Ovary (tissue), 9 donors: Measurements from ENCODE around the gene KRTAP13-4. TPM values are rescaled to one million over a fixed set of nuclear protein-coding genes. Genes with fewer than 3 reads are reported as not detected.

Source experiments
- DNase-seq, 5 donors: peaks; one replicate each; pipeline ENCODE4 v3.0.0-alpha.2; 2019 to 2020
- H3K27ac ChIP-seq, 2 donors: fragments of 200-600 bp; one replicate each; pipeline versions ENCODE4 v1.5.1 to v1.8.0; 2019 to 2022
- H3K27me3 ChIP-seq: fragments of 200-600 bp; one replicate; pipeline ENCODE4 v1.8.0; 2022
- H3K36me3 ChIP-seq: fragments of 200-600 bp; sonication (generic); one replicate; pipeline ENCODE4 v1.5.1; 2019
- H3K4me1 ChIP-seq: one replicate; pipeline ENCODE4 v1.8.1; 2013; ENCODE audit warnings: mild to moderate bottlenecking, moderate library complexity; ENCODE audit not compliant: insufficient read depth
- H3K4me3 ChIP-seq: fragments of 200-600 bp; sonication (generic); one replicate; pipeline ENCODE4 v1.5.1; 2017
- H3K9me3 ChIP-seq, 2 donors: fragments of 200-600 bp in 1 of 2; sonication (generic) in 1 of 2; one replicate each; pipeline versions ENCODE4 v1.5.1 to v1.8.1; 2013 to 2019; ENCODE audit warnings: mild to moderate bottlenecking in 1 of 2, moderate library complexity in 1 of 2
- EP300 ChIP-seq: sonication (generic); formaldehyde crosslinking; IDR thresholded peaks from one replicate; pipeline ENCODE4 v1.6.1; 2017; ENCODE audit warnings: antibody characterized with exemption
- POLR2A ChIP-seq: fragments of 450-650 bp; IDR thresholded peaks from one replicate; pipeline ENCODE4 v1.6.1; 2017; ENCODE audit warnings: antibody characterized with exemption, mild to moderate bottlenecking, moderate library complexity
- WGBS, 3 donors: extraction: QIAGEN DNeasy Blood & Tissue Kit in 1 of 3; methylation state at CpG; one replicate each; pipeline versions ENCODE4 v1.1.5 to v1.1.7; 2013 to 2017; 5-methylcytosine and 5-hydroxymethylcytosine counted together
- intact Hi-C, 4 donors: fragments of 100-400 bp; cut with DNase I; formaldehyde crosslinking; loops; one replicate each; pipeline versions ENCODE4 v1.11.0 to v1.15.1; 2022 to 2023
- polyA plus RNA-seq, 2 donors: library from polyadenylated mRNA; stranded (reverse); fragments of 200-250 nt in 1 of 2; fragments of 350-450 nt in 1 of 2; fragmentation: Illumina TruSeq in 1 of 2; extraction: RNeasy Lipid Tissue Mini Kit (QIAGEN cat#74804) in 1 of 2; gene quantifications; one replicate each; pipeline ENCODE4 v1.2.3, GENCODE V29; 2013 to 2014
- total RNA-seq, 7 donors: library from RNA; depleted of rRNA in 2 of 7; stranded (reverse); fragments of >200 nt in 2 of 7; fragmentation: NEBNext Ultra II Directional in 3 of 7; extraction: Animal tissue kit (Norgen Biotek cat#: 25700) in 3 of 7; gene quantifications; one replicate each; pipeline versions ENCODE4 v1.1.0 to v1.2.4, GENCODE V29; 2016 to 2023
- TF ChIP-seq, protein P1 (sequence below), 3 donors: fragments of 450-650 bp in 2 of 3; fragments of 200-600 bp in 1 of 3; IDR thresholded peaks; one replicate each; pipeline versions ENCODE4 v1.5.1 to v1.8.0; 2016 to 2022; ENCODE audit warnings: antibody characterized with exemption in 3 of 3, mild to moderate bottlenecking in 1 of 3
- donor health status: DM: no; HTN: no; CAD: no; lungs with moderate emphysema.
- donor health status: DM: no; HTN: no; CAD: no.
- donor health status: Bipolar disorder and iron deficiency.
- donor health status: DM: yes; HTN: yes; CAD: no.
- donor health status: DM: no; HTN: no; CAD: no.
- donor health status: DM: yes; HTN: yes; CAD: no.

KRTAP13-4 gene
- total and polyA plus RNA-seq, 9 donors: not detected

DNA sequence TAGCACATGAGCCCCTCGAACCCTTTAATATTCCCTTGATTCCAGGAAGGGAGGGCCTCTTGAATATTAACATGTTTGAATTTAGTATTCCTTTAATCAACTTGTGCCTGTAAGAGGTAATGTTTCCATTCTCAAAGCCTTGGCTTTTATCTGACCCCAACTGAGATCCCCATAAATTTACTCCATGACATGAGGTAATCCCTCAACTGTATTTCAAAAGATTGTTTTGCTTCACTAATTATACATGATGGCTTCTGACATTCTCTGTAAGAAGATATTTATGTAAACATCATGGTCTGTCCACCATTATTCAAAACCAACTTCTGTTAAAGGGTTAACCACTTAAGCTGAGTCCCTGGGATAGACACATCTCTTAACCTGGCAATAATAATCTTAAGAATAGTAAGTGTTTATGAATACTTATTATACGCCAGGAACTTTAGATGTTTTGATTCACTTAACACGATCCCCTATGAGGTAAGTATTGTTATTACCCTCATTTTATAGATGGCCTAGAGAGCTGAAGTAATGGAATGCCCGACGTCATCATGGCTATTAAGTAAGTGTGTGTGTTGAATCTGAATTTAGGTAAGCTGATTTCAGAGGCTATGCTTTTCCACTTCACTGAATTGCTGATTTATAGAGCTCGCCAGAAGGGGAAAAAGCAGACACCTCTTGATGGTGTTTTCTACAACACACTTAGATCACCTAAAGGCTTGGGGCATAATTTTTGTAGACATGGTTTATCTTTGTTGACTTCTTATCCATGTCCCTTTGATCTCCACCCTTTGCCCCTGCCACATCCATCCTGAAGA lies 39.1 kb downstream of the KRTAP13-4 start:
- no peak for DNase-seq
- Histone ChIP-seq H3K36me3 (no peaks in the 10 kb centered on the region), H3K4me1 (no peaks in the 10 kb centered on the region), H3K27me3 (no peaks in the 10 kb centered on the region), H3K9me3 (no peaks in the 10 kb centered on the region), H3K27ac (no peak overlapping the region), H3K4me3 (no peak overlapping the region)
- TF ChIP-seq POLR2A: no peak
- TF ChIP-seq EP300: no peak
- TF ChIP-seq, protein P1, sequence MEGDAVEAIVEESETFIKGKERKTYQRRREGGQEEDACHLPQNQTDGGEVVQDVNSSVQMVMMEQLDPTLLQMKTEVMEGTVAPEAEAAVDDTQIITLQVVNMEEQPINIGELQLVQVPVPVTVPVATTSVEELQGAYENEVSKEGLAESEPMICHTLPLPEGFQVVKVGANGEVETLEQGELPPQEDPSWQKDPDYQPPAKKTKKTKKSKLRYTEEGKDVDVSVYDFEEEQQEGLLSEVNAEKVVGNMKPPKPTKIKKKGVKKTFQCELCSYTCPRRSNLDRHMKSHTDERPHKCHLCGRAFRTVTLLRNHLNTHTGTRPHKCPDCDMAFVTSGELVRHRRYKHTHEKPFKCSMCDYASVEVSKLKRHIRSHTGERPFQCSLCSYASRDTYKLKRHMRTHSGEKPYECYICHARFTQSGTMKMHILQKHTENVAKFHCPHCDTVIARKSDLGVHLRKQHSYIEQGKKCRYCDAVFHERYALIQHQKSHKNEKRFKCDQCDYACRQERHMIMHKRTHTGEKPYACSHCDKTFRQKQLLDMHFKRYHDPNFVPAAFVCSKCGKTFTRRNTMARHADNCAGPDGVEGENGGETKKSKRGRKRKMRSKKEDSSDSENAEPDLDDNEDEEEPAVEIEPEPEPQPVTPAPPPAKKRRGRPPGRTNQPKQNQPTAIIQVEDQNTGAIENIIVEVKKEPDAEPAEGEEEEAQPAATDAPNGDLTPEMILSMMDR (IDR thresholded peaks at IDR 0.05): no peak
- intact Hi-C loops: no loop called here
- 18 to 32% (median 21%) methylated on average over 6 of the region's 6 CpGs for WGBS, 3 donors

DNA sequence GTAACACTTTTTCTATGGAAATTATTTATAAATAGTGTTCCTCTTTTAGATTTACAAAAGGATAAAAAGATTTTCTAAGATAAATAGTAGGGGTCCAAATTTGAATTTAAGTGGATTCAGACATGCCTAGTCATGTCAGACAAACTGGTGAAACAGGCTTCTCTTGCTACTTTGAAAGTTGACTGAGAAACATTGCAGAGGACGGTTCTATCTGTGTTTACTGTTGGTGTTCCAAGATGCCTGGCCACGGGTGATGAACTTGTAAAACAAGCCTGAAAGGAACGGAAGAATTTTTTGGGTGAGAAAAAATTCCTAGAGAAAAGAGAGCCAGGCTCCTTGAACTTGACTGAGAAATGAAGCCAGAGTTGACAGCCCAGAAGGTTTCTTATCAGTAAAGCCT lies 48.0 kb downstream of the KRTAP13-4 start:
- 16 to 48% (median 19%) methylated on average over 3 of the region's 3 CpGs for WGBS, 3 donors
- DNase-seq: no peak
- Histone ChIP-seq H3K4me3 (no peak overlapping the region), H3K4me1 (no peaks in the 10 kb centered on the region), H3K27me3 (no peaks in the 10 kb centered on the region), H3K9me3 (no peaks in the 10 kb centered on the region), H3K36me3 (no peaks in the 10 kb centered on the region), H3K27ac (no peak overlapping the region)
- intact Hi-C loops: no loop called here
- TF ChIP-seq EP300 (no peak), POLR2A (no peak)
- TF ChIP-seq, protein P1 (IDR thresholded peaks at IDR 0.05): no peak

GRCh38 chr21:30479259-30479658 lies 49.2 kb downstream of the KRTAP13-4 start:
- Histone ChIP-seq H3K27ac (no peak overlapping the region), H3K27me3 (no peaks in the 10 kb centered on the region), H3K4me1 (no peaks in the 10 kb centered on the region), H3K36me3 (no peaks in the 10 kb centered on the region), H3K9me3 (no peaks in the 10 kb centered on the region), H3K4me3 (no peak overlapping the region)
- intact Hi-C loops: no loop called here
- 69 to 74% (median 70%) methylated on average over 4 of the region's 4 CpGs for WGBS, 3 donors
- no peak for TF ChIP-seq POLR2A
- no peak for TF ChIP-seq EP300
- TF ChIP-seq, protein P1 (IDR thresholded peaks at IDR 0.05): no peak
- DNase-seq: no peak

DNA sequence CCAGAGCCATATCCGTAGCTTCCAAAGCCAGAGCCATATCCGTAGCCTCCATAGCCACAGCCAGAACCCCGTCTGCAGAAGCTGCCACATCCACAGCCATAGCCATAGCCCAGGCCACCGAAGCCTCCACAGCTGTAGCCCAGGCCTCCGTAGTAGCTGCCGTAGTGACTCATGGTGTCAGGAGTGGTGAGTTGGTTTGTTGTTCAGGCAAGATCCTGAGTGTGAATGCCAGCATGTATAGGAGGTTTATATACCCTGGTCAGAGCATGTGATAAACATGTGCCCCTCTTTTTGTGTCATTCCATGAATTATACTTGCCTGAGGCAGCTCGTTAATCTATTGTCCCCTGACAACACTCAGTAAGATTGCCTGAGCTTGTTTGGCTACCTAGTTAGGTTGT lies 50.1 kb downstream of the KRTAP13-4 start, which contains the start of gene KRTAP19-1:
Gene KRTAP19-1 (minus strand): TSS at position 223 of the 400 bp plus-strand sequence. CDS start 50 bp downstream, at position 173.
- no peak within 1 kb of the TSS for H3K4me3 ChIP-seq
- intact Hi-C loops: no loop called here
- H3K36me3 ChIP-seq: no peaks in the 10 kb centered on the region
- H3K27ac ChIP-seq: no peak within 1 kb of the TSS
- no peaks in the 10 kb centered on the region for H3K4me1 ChIP-seq
- no peak for DNase-seq
- 80 to 87% (median 86%) methylated on average over 7 of the region's 7 CpGs for WGBS, 3 donors
- H3K27me3 ChIP-seq: no peaks in the 10 kb centered on the region
- TF ChIP-seq EP300 (no peak), POLR2A (no peak)
- TF ChIP-seq, protein P1 (IDR thresholded peaks at IDR 0.05): no peak
- H3K9me3 ChIP-seq: no peaks in the 10 kb centered on the region

Other genes starting within 250 kb of the KRTAP13-4 start
- gene CLDN8, start 214.1 kb upstream of the KRTAP13-4 start, total RNA-seq: 1 to 10 TPM in 1 of 7 donors, under 1 TPM in 1, not detected in 5; 0.10 to 2.2 TPM
- gene CLDN8, start 214.1 kb upstream of the KRTAP13-4 start, polyA plus RNA-seq: not detected
- not detected for gene KRTAP24-1, start 147.3 kb upstream of the KRTAP13-4 start, total RNA-seq
- gene KRTAP24-1, start 147.3 kb upstream of the KRTAP13-4 start, polyA plus RNA-seq: not detected
- gene KRTAP25-1, start 140.7 kb upstream of the KRTAP13-4 start, total RNA-seq: not detected
- gene KRTAP25-1, start 140.7 kb upstream of the KRTAP13-4 start, polyA plus RNA-seq: not detected
- gene KRTAP26-1, start 109.9 kb upstream of the KRTAP13-4 start, total RNA-seq: not detected
- gene KRTAP26-1, start 109.9 kb upstream of the KRTAP13-4 start, polyA plus RNA-seq: not detected
- not detected for gene KRTAP27-1, start 92.5 kb upstream of the KRTAP13-4 start, total RNA-seq
- gene KRTAP27-1, start 92.5 kb upstream of the KRTAP13-4 start, polyA plus RNA-seq: not detected
- not detected for gene KRTAP23-1, start 81.6 kb upstream of the KRTAP13-4 start, total RNA-seq
- gene KRTAP23-1, start 81.6 kb upstream of the KRTAP13-4 start, polyA plus RNA-seq: not detected
- gene KRTAP13-2, start 57.9 kb upstream of the KRTAP13-4 start, total RNA-seq: not detected
- gene KRTAP13-2, start 57.9 kb upstream of the KRTAP13-4 start, polyA plus RNA-seq: not detected
- gene KRTAP13-1, start 34.2 kb upstream of the KRTAP13-4 start, total RNA-seq: not detected
- not detected for gene KRTAP13-1, start 34.2 kb upstream of the KRTAP13-4 start, polyA plus RNA-seq
- not detected for gene KRTAP13-3, start 4.3 kb upstream of the KRTAP13-4 start, total RNA-seq
- gene KRTAP13-3, start 4.3 kb upstream of the KRTAP13-4 start, polyA plus RNA-seq: not detected
- not detected for gene KRTAP15-1, start 10.1 kb downstream of the KRTAP13-4 start, total RNA-seq
- not detected for gene KRTAP15-1, start 10.1 kb downstream of the KRTAP13-4 start, polyA plus RNA-seq
- not detected for gene KRTAP19-1, start 50.1 kb downstream of the KRTAP13-4 start, total RNA-seq
- gene KRTAP19-1, start 50.1 kb downstream of the KRTAP13-4 start, polyA plus RNA-seq: not detected
- gene KRTAP19-2, start 57.2 kb downstream of the KRTAP13-4 start, total RNA-seq: not detected
- not detected for gene KRTAP19-2, start 57.2 kb downstream of the KRTAP13-4 start, polyA plus RNA-seq
- gene KRTAP19-3, start 61.8 kb downstream of the KRTAP13-4 start, total RNA-seq: not detected
- gene KRTAP19-3, start 61.8 kb downstream of the KRTAP13-4 start, polyA plus RNA-seq: not detected
- gene KRTAP19-4, start 66.9 kb downstream of the KRTAP13-4 start, total RNA-seq: not detected
- not detected for gene KRTAP19-4, start 66.9 kb downstream of the KRTAP13-4 start, polyA plus RNA-seq
- gene KRTAP19-5, start 71.9 kb downstream of the KRTAP13-4 start, total RNA-seq: not detected
- not detected for gene KRTAP19-5, start 71.9 kb downstream of the KRTAP13-4 start, polyA plus RNA-seq
- not detected for gene KRTAP19-6, start 111.6 kb downstream of the KRTAP13-4 start, total RNA-seq
- not detected for gene KRTAP19-6, start 111.6 kb downstream of the KRTAP13-4 start, polyA plus RNA-seq
- not detected for gene KRTAP19-7, start 131.1 kb downstream of the KRTAP13-4 start, total RNA-seq
- gene KRTAP19-7, start 131.1 kb downstream of the KRTAP13-4 start, polyA plus RNA-seq: not detected
- gene KRTAP22-2, start 160.2 kb downstream of the KRTAP13-4 start, total RNA-seq: not detected
- gene KRTAP22-2, start 160.2 kb downstream of the KRTAP13-4 start, polyA plus RNA-seq: not detected
- not detected for gene KRTAP6-3, start 162.2 kb downstream of the KRTAP13-4 start, total RNA-seq
- not detected for gene KRTAP6-3, start 162.2 kb downstream of the KRTAP13-4 start, polyA plus RNA-seq
- not detected for gene KRTAP6-2, start 168.7 kb downstream of the KRTAP13-4 start, total RNA-seq
- gene KRTAP6-2, start 168.7 kb downstream of the KRTAP13-4 start, polyA plus RNA-seq: not detected
- not detected for gene KRTAP22-1, start 170.9 kb downstream of the KRTAP13-4 start, total RNA-seq
- not detected for gene KRTAP22-1, start 170.9 kb downstream of the KRTAP13-4 start, polyA plus RNA-seq
- gene KRTAP6-1, start 183.7 kb downstream of the KRTAP13-4 start, total RNA-seq: not detected
- gene KRTAP6-1, start 183.7 kb downstream of the KRTAP13-4 start, polyA plus RNA-seq: not detected
- not detected for gene KRTAP20-1, start 186.2 kb downstream of the KRTAP13-4 start, total RNA-seq
- not detected for gene KRTAP20-1, start 186.2 kb downstream of the KRTAP13-4 start, polyA plus RNA-seq
- not detected for gene KRTAP20-4, start 190.4 kb downstream of the KRTAP13-4 start, total RNA-seq
- not detected for gene KRTAP20-4, start 190.4 kb downstream of the KRTAP13-4 start, polyA plus RNA-seq
- not detected for gene KRTAP20-2, start 205.0 kb downstream of the KRTAP13-4 start, total RNA-seq
- not detected for gene KRTAP20-2, start 205.0 kb downstream of the KRTAP13-4 start, polyA plus RNA-seq
- gene KRTAP20-3, start 212.6 kb downstream of the KRTAP13-4 start, total RNA-seq: not detected
- gene KRTAP20-3, start 212.6 kb downstream of the KRTAP13-4 start, polyA plus RNA-seq: not detected